ENCODE data around the gene RGR.

DNA sequence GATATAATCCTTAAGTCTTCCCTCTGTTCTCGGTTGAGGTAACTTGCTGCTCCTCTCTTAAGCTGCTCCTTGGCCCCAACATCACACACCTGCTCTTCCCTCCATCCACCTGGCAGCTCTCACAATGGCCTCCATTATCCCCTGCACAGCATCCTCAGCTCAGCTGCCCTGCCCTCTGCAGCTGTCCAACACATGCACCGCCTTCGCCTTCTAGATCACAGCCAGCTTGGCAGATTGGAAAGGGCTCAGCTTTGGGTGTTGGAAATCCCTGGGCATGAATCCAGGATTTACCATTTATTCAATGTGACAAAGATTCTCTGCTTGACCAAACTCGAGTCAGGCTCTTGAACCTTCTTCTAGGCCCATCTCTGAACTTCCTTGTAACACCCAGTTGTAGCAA is 20.6 kb downstream of the RGR start:
- TF ChIP-seq, protein P1, sequence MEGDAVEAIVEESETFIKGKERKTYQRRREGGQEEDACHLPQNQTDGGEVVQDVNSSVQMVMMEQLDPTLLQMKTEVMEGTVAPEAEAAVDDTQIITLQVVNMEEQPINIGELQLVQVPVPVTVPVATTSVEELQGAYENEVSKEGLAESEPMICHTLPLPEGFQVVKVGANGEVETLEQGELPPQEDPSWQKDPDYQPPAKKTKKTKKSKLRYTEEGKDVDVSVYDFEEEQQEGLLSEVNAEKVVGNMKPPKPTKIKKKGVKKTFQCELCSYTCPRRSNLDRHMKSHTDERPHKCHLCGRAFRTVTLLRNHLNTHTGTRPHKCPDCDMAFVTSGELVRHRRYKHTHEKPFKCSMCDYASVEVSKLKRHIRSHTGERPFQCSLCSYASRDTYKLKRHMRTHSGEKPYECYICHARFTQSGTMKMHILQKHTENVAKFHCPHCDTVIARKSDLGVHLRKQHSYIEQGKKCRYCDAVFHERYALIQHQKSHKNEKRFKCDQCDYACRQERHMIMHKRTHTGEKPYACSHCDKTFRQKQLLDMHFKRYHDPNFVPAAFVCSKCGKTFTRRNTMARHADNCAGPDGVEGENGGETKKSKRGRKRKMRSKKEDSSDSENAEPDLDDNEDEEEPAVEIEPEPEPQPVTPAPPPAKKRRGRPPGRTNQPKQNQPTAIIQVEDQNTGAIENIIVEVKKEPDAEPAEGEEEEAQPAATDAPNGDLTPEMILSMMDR (IDR thresholded peaks at IDR 0.05) = no peak
- TF ChIP-seq, protein P2, sequence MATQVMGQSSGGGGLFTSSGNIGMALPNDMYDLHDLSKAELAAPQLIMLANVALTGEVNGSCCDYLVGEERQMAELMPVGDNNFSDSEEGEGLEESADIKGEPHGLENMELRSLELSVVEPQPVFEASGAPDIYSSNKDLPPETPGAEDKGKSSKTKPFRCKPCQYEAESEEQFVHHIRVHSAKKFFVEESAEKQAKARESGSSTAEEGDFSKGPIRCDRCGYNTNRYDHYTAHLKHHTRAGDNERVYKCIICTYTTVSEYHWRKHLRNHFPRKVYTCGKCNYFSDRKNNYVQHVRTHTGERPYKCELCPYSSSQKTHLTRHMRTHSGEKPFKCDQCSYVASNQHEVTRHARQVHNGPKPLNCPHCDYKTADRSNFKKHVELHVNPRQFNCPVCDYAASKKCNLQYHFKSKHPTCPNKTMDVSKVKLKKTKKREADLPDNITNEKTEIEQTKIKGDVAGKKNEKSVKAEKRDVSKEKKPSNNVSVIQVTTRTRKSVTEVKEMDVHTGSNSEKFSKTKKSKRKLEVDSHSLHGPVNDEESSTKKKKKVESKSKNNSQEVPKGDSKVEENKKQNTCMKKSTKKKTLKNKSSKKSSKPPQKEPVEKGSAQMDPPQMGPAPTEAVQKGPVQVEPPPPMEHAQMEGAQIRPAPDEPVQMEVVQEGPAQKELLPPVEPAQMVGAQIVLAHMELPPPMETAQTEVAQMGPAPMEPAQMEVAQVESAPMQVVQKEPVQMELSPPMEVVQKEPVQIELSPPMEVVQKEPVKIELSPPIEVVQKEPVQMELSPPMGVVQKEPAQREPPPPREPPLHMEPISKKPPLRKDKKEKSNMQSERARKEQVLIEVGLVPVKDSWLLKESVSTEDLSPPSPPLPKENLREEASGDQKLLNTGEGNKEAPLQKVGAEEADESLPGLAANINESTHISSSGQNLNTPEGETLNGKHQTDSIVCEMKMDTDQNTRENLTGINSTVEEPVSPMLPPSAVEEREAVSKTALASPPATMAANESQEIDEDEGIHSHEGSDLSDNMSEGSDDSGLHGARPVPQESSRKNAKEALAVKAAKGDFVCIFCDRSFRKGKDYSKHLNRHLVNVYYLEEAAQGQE (IDR thresholded peaks at IDR 0.05; ENCODE audit: insufficient read depth in 1 of 2, low read depth in 2 of 2, low read length in 1 of 2) = no peak
- no peak for TF ChIP-seq POLR2AphosphoS5 (IDR thresholded peaks at IDR 0.05; ENCODE audit: low read depth, low read length)
